ENCODE measurements around the gene CHURC1. TPM values are rescaled to one million over a fixed set of nuclear protein-coding genes. Genes with fewer than 3 reads are reported as not detected.

The CHURC1 gene
- total RNA-seq, 6 experiments from 2014 or later: 28.2 to 55.2 (median 37.1) TPM

GRCh38 chr14:64918216-64918615, 4.0 kb downstream of the CHURC1 start:
- Histone ChIP-seq H3K27me3 (no peaks in the 10 kb centered on the region), H3K27ac (no peak overlapping the region), H3K9me3 (no peaks in the 10 kb centered on the region), H3K36me3 (no peaks in the 10 kb centered on the region), H3K4me3 (no peak overlapping the region), H3K4me1 (peaks cover 0 to 33% (median 10%) of the 10 kb centered on the region in 4 donors)
- WGBS (ENCODE audit: insufficient coverage, low coverage, low lambda C conversion rate, missing lambda C conversion rate): 89% methylated on average over 4 of the region's 4 CpGs
- intact Hi-C loops (cut with DNase I): no loop called here
- TF ChIP-seq POLR2A (IDR thresholded peaks at IDR 0.05): no peak
- no peak for TF ChIP-seq CTCF (IDR thresholded peaks at IDR 0.05)
- DNase-seq (no peak), ATAC-seq (no peak)

DNA sequence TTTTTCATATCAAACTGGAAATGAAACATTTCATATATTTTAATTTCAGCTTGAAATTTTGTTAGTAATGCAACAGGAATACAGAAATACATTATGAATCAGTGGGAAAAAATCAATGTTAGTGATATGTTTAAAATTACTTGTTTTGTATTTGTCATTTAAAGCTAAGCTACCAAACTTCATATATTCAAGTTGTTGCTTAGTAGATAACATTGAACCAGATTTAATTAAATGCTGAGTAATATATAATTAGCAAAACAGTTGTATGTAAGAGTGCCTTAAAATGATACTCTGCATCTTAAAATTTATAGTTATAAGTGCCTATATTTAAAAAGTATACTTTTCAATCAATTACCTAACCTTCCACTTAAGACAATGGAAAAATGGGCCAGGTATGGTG, 5.0 kb downstream of the CHURC1 start:
- Histone ChIP-seq H3K9me3 (no peaks in the 10 kb centered on the region), H3K4me3 (no peak overlapping the region), H3K36me3 (peaks cover 0 to 6% (median 2%) of the 10 kb centered on the region in 4 donors), H3K4me1 (peaks cover 0 to 33% (median 10%) of the 10 kb centered on the region in 4 donors), H3K27me3 (no peaks in the 10 kb centered on the region), H3K27ac (no peak overlapping the region)
- no peak for ATAC-seq
- TF ChIP-seq CTCF (IDR thresholded peaks at IDR 0.05): no peak
- TF ChIP-seq POLR2A (IDR thresholded peaks at IDR 0.05): no peak
- intact Hi-C loops (cut with DNase I): no loop called here
- DNase-seq: no peak

- peaks cover 0 to 10% (median 4%) of the 10 kb centered on the region in 4 donors for H3K36me3 ChIP-seq
- no peak for DNase-seq
Observed at GRCh38 chr14:64919618-64920017, 5.4 kb downstream of the CHURC1 start.

GRCh38 chr14:64920465-64920864, 6.2 kb downstream of the CHURC1 start:
- Histone ChIP-seq H3K27me3 (no peaks in the 10 kb centered on the region), H3K4me1 (peaks cover 0 to 27% (median 7%) of the 10 kb centered on the region in 4 donors), H3K9me3 (no peaks in the 10 kb centered on the region), H3K27ac (no peak overlapping the region), H3K36me3 (peaks cover 0 to 16% (median 7%) of the 10 kb centered on the region in 4 donors), H3K4me3 (no peak overlapping the region)
- WGBS (ENCODE audit: insufficient coverage, low coverage, low lambda C conversion rate, missing lambda C conversion rate): 37% methylated on average over 2 of the region's 2 CpGs
- no peak for ATAC-seq
- no peak for DNase-seq
- TF ChIP-seq POLR2A (IDR thresholded peaks at IDR 0.05) (no peak), CTCF (IDR thresholded peaks at IDR 0.05) (no peak)
- intact Hi-C loops (cut with DNase I): no loop called here

More at GRCh38 chr14:64919618-64920017, 5.4 kb downstream of the CHURC1 start:
- Histone ChIP-seq H3K9me3 (no peaks in the 10 kb centered on the region), H3K4me3 (no peak overlapping the region), H3K27ac (no peak overlapping the region), H3K27me3 (no peaks in the 10 kb centered on the region), H3K4me1 (peaks cover 0 to 33% (median 10%) of the 10 kb centered on the region in 4 donors)
- ATAC-seq: peak in 2 of 4 donors; percentile 20 to 24
- 52% methylated on average over 5 of the region's 5 CpGs for WGBS (ENCODE audit: insufficient coverage, low coverage, low lambda C conversion rate, missing lambda C conversion rate)
- intact Hi-C loops (cut with DNase I): no loop called here
- TF ChIP-seq CTCF (IDR thresholded peaks at IDR 0.05): no peak
- no peak for TF ChIP-seq POLR2A (IDR thresholded peaks at IDR 0.05)

GRCh38 chr14:64923015-64923414, 8.8 kb downstream of the CHURC1 start:
- Histone ChIP-seq H3K4me1 (peaks cover 0 to 20% (median 3%) of the 10 kb centered on the region in 4 donors), H3K27ac (no peak overlapping the region), H3K36me3 (peaks cover 0 to 35% (median 7%) of the 10 kb centered on the region in 4 donors), H3K4me3 (no peak overlapping the region), H3K27me3 (no peaks in the 10 kb centered on the region), H3K9me3 (peaks cover 0 to 2% (median 0%) of the 10 kb centered on the region in 4 donors)
- ATAC-seq (no peak), DNase-seq (no peak)
- intact Hi-C loops (cut with DNase I): no loop called here
- no peak for TF ChIP-seq POLR2A (IDR thresholded peaks at IDR 0.05)
- TF ChIP-seq CTCF (IDR thresholded peaks at IDR 0.05): no peak
- 87% methylated on average over 3 of the region's 3 CpGs for WGBS (ENCODE audit: insufficient coverage, low coverage, low lambda C conversion rate, missing lambda C conversion rate)
